Transverse colon (tissue), 4 donors: ENCODE measurements around the gene CLDN6. TPM values are rescaled to one million over a fixed set of nuclear protein-coding genes. Genes with fewer than 3 reads are reported as not detected.

ENCODE experiments used
- DNase-seq: peaks from one replicate; pipeline ENCODE4 v3.0.0-alpha.2; 2019
- H3K27ac ChIP-seq, 4 donors: fragments of 200-600 bp; sonication (generic); 2 replicates each; pipeline ENCODE4 v1.5.1; 2016 to 2018; ENCODE audit warnings: inconsistent platforms in 4 of 4
- H3K27me3 ChIP-seq: fragments of 200-600 bp; sonication (generic); 2 replicates; pipeline ENCODE4 v1.5.1; 2017; ENCODE audit warnings: inconsistent platforms
- H3K36me3 ChIP-seq, 4 donors: fragments of 200-600 bp; sonication (generic); 2 replicates each; pipeline ENCODE4 v1.5.1; 2017 to 2019; ENCODE audit warnings: inconsistent platforms in 4 of 4
- H3K4me1 ChIP-seq, 4 donors: fragments of 200-600 bp; sonication (generic); 2 replicates each; pipeline ENCODE4 v1.5.1; 2017 to 2020; ENCODE audit warnings: inconsistent platforms in 4 of 4
- H3K4me3 ChIP-seq, 4 donors: fragments of 200-600 bp; sonication (generic); 1 replicate in 1 of 4; 2 replicates in 3 of 4; pipeline versions ENCODE4 v1.5.1 to v1.6.1; 2017 to 2019; ENCODE audit warnings: inconsistent platforms in 4 of 4
- H3K9me3 ChIP-seq, 2 donors: fragments of 200-600 bp; sonication (generic); 2 replicates each; pipeline ENCODE4 v1.5.1; 2017 to 2019; ENCODE audit warnings: inconsistent platforms in 2 of 2
- CTCF ChIP-seq, 5 experiments: fragments of 200-600 bp in 3 of 5; fragments of 450-650 bp in 2 of 5; sonication (generic) in 3 of 5; IDR thresholded peaks; 1 replicate in 2 of 5; 2 replicates in 3 of 5; pipeline ENCODE4 v1.5.1; 2016 to 2017; ENCODE audit warnings: antibody characterized with exemption in 5 of 5, inconsistent platforms in 3 of 5, mild to moderate bottlenecking in 2 of 5, moderate library complexity in 1 of 5
- EP300 ChIP-seq: sonication (generic); formaldehyde crosslinking; IDR thresholded peaks from one replicate; pipeline ENCODE4 v1.6.1; 2017; ENCODE audit warnings: antibody characterized with exemption, low read depth
- POLR2A ChIP-seq: fragments of 450-650 bp; IDR thresholded peaks from one replicate; pipeline ENCODE4 v1.6.1; 2016; ENCODE audit warnings: antibody characterized with exemption, mild to moderate bottlenecking, moderate library complexity
- POLR2AphosphoS5 ChIP-seq, 3 donors: sonication (generic); formaldehyde crosslinking; IDR thresholded peaks; one replicate each; pipeline ENCODE4 v1.6.1; 2016; ENCODE audit warnings: antibody characterized with exemption in 3 of 3
- WGBS, 2 donors: methylation state at CpG; one replicate each; pipeline ENCODE4 v1.1.5; 2018; ENCODE audit warnings: low coverage in 1 of 2; 5-methylcytosine and 5-hydroxymethylcytosine counted together
- in situ Hi-C, 4 donors: fragments of 200-750 bp; cut with MboI; loops; one replicate each; pipeline versions ENCODE4 v1.15.0 to v1.15.1; 2017; ENCODE audit warnings: low sequenced_read_pairs in 3 of 4, low pct_ligation_motif_present in 1 of 4, low pct_unique_long_range_greater_than_20kb in 1 of 4
- intact Hi-C: fragments of 100-400 bp; cut with DNase I; formaldehyde crosslinking; loops from one replicate; pipeline ENCODE4 v1.15.1; 2023; ENCODE audit warnings: low total_unique reads
- total RNA-seq, 4 donors: library from RNA; depleted of rRNA; stranded (reverse); fragments of >200 nt; gene quantifications; one replicate each; pipeline ENCODE4 v1.1.0, GENCODE V29; 2016

Gene CLDN6
- total RNA-seq, 4 donors from 2014 or later, result not detected

- no peak for TF ChIP-seq POLR2A
- no peak for TF ChIP-seq CTCF (IDR thresholded peaks at IDR 0.05)
- TF ChIP-seq POLR2AphosphoS5 (IDR thresholded peaks at IDR 0.05), result no peak
- no peak for TF ChIP-seq EP300
- intact Hi-C loops, result loop anchor here (10.0 kb wide), 1 partner anchor 113 kb away; no protein-coding TSS in a partner anchor
- H3K4me1 ChIP-seq, result peaks cover 0 to 6% (median 4%) of the 10 kb centered on the region in 4 donors
- H3K27me3 ChIP-seq, result peaks cover 45% of the 10 kb centered on the region
- H3K9me3 ChIP-seq, result no peaks in the 10 kb centered on the region
- WGBS, 2 donors, result 60% methylated on average over 9 of the region's 9 CpGs; no CpG with 5 or more reads in 1 of the 2 donors
- no peaks in the 10 kb centered on the region for H3K36me3 ChIP-seq
- in situ Hi-C loops, result no loop called here
- H3K27ac ChIP-seq, result no peak overlapping the region
- H3K4me3 ChIP-seq, result no peak overlapping the region
- no peak for DNase-seq
Observed at GRCh38 chr16:3051494-3051893, 33.5 kb upstream of the CLDN6 start.

DNA sequence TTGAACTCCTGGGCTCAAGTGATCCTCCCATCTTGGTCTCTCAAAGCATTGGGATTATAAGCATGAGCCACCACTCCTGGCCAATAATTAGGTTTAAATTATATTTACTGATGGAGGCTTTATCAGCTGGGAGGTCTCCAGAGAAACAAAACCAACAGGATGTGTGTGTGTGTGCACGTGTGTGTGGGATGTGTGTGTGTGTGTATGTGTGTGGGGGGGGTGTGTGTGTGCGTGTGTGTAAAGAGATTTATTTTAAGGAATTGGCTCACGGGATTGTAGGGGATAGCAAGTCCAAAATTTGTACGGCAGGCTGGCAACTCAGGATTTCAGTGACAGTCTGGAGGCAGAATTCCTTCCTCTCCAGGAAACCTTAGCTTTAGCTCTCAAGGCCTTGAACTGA lies 33.0 kb upstream of the CLDN6 start:
- Histone ChIP-seq H3K27me3 (peaks cover 50% of the 10 kb centered on the region), H3K36me3 (no peaks in the 10 kb centered on the region), H3K9me3 (no peaks in the 10 kb centered on the region), H3K27ac (no peak overlapping the region), H3K4me3 (no peak overlapping the region), H3K4me1 (peaks cover 0 to 11% (median 9%) of the 10 kb centered on the region in 4 donors)
- no peak for TF ChIP-seq EP300
- TF ChIP-seq POLR2AphosphoS5 (IDR thresholded peaks at IDR 0.05), result no peak
- TF ChIP-seq POLR2A, result no peak
- no peak for TF ChIP-seq CTCF (IDR thresholded peaks at IDR 0.05)
- WGBS, 2 donors, result 43 to 49% methylated on average over 4 of the region's 4 CpGs
- in situ Hi-C loops, result no loop called here
- intact Hi-C loops, result loop anchor here (10.0 kb wide), 1 partner anchor 114 kb away; no protein-coding TSS in a partner anchor
- DNase-seq, result no peak

DNA sequence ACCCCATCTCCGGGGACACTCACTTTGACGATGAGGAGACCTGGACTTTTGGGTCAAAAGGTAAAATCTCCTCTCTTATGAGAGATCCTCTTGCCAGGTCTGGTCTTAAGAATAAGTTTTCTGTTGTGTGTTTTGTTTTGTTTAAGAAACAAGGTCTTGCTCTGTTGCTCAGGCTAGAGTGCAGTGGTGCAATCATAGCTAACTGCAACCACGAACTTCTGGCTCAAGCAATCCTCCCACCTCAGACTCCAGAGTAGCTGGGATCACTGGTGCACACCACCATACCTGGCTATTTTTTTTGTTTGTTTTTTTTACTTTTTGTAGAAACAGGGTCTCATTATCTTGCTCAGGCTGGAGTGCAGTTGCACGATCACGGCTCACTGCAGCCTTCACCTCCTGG lies 32.5 kb upstream of the CLDN6 start:
- Histone ChIP-seq H3K4me3 (no peak overlapping the region), H3K4me1 (peaks cover 0 to 16% (median 14%) of the 10 kb centered on the region in 4 donors), H3K27me3 (peaks cover 55% of the 10 kb centered on the region), H3K9me3 (no peaks in the 10 kb centered on the region), H3K27ac (no peak overlapping the region), H3K36me3 (no peaks in the 10 kb centered on the region)
- DNase-seq, result no peak
- intact Hi-C loops (loop anchor here (10.0 kb wide), 1 partner anchor 114 kb away; no protein-coding TSS in a partner anchor), in situ Hi-C loops (no loop called here)
- no peak for TF ChIP-seq EP300
- WGBS, 2 donors, result 20 to 70% methylated on average over 1 to 5 of the region's 5 CpGs

GRCh38 chr16:3049921-3050481 lies 32.0 kb upstream of the CLDN6 start:
- no peaks in the 10 kb centered on the region for H3K9me3 ChIP-seq
- intact Hi-C loops, result loop anchor here (10.0 kb wide), 1 partner anchor 115 kb away; no protein-coding TSS in a partner anchor
- peaks cover 60% of the 10 kb centered on the region for H3K27me3 ChIP-seq
- WGBS, 2 donors, result 83% methylated on average over 24 of the region's 26 CpGs; no CpG with 5 or more reads in 1 of the 2 donors
- peaks cover 0 to 21% (median 19%) of the 10 kb centered on the region in 4 donors for H3K4me1 ChIP-seq
- in situ Hi-C loops, result loop anchor here in 1 of 4 donors (25.0 kb wide), 1 partner anchor 87 kb away; the partner anchor contains the start of gene ZNF213
- H3K4me3 ChIP-seq, result no peak overlapping the region
- no peak for TF ChIP-seq CTCF (IDR thresholded peaks at IDR 0.05)
- TF ChIP-seq POLR2A, result no peak
- TF ChIP-seq EP300, result no peak
- no peak for TF ChIP-seq POLR2AphosphoS5 (IDR thresholded peaks at IDR 0.05)
- DNase-seq, result no peak
- H3K27ac ChIP-seq, result no peak overlapping the region
- no peaks in the 10 kb centered on the region for H3K36me3 ChIP-seq
